Vagina (tissue), 2 donors: Measurements from ENCODE around the gene KRTAP4-9. TPM values are rescaled to one million over a fixed set of nuclear protein-coding genes. Genes with fewer than 3 reads are reported as not detected.
"Not testable (repeated sequence)": the region's sequence is repeated elsewhere in the genome, so short reads cannot be mapped to it uniquely, and the experiment has no call there.

Experiments used
- DNase-seq, 2 donors: peaks; one replicate each; pipeline ENCODE4 v3.0.0-alpha.2; 2017; ENCODE audit errors: extremely low spot score in 2 of 2
- H3K27ac ChIP-seq: fragments of 200-600 bp; sonication (generic); one replicate; pipeline ENCODE4 v1.5.1; 2019
- H3K27me3 ChIP-seq: fragments of 200-600 bp; sonication (generic); one replicate; pipeline ENCODE4 v1.5.1; 2019
- H3K36me3 ChIP-seq, 2 donors: fragments of 200-600 bp; sonication (generic); one replicate each; pipeline ENCODE4 v1.5.1; 2017 to 2019
- H3K4me1 ChIP-seq: fragments of 200-600 bp; sonication (generic); one replicate; pipeline ENCODE4 v1.5.1; 2019
- H3K4me3 ChIP-seq, 2 donors: fragments of 200-600 bp; sonication (generic); 1 replicate in 1 of 2; 2 replicates in 1 of 2; pipeline ENCODE4 v1.5.1; 2016 to 2019
- H3K9me3 ChIP-seq: fragments of 200-600 bp; sonication (generic); one replicate; pipeline ENCODE4 v1.5.1; 2019
- CTCF ChIP-seq, 3 experiments: fragments of 450-650 bp in 2 of 3; fragments of 200-600 bp in 1 of 3; sonication (generic) in 1 of 3; IDR thresholded peaks; one replicate each; pipeline ENCODE4 v1.5.1; 2017 to 2019; ENCODE audit warnings: antibody characterized with exemption in 3 of 3, mild to moderate bottlenecking in 2 of 3, moderate library complexity in 2 of 3
- POLR2A ChIP-seq, 2 donors: fragments of 450-650 bp; IDR thresholded peaks; one replicate each; pipeline ENCODE4 v1.6.1; 2017; ENCODE audit warnings: antibody characterized with exemption in 2 of 2, mild to moderate bottlenecking in 2 of 2, moderate library complexity in 2 of 2
- POLR2AphosphoS5 ChIP-seq, 2 donors: sonication (generic); formaldehyde crosslinking; IDR thresholded peaks; one replicate each; pipeline ENCODE4 v1.9.0; 2017; ENCODE audit warnings: antibody characterized with exemption in 2 of 2, mild to moderate bottlenecking in 2 of 2, low read depth in 1 of 2; ENCODE audit not compliant: insufficient read depth in 1 of 2
- intact Hi-C: fragments of 100-400 bp; cut with DNase I; formaldehyde crosslinking; loops from one replicate; pipeline ENCODE4 v1.15.1; 2023
- total RNA-seq: library from RNA; depleted of rRNA; stranded (reverse); fragments of >200 nt; gene quantifications from one replicate; pipeline ENCODE4 v1.2.3, GENCODE V29; 2016

KRTAP4-9 gene
- total RNA-seq, 1 donor from 2014 or later = not detected

- no peaks in the 10 kb centered on the region for H3K9me3 ChIP-seq
- no peaks in the 10 kb centered on the region for H3K4me1 ChIP-seq
- no peaks in the 10 kb centered on the region for H3K27me3 ChIP-seq
- no peaks in the 10 kb centered on the region for H3K36me3 ChIP-seq
- TF ChIP-seq POLR2A (IDR thresholded peaks at IDR 0.05) = no peak
- H3K27ac ChIP-seq = no peak within 1 kb of the TSS
- H3K4me3 ChIP-seq = no peak within 1 kb of the TSS
- intact Hi-C loops = no loop called here
- DNase-seq = no peak
Observed at GRCh38 chr17:41101586-41102259, 3.5 kb upstream of the KRTAP4-9 start, which contains the start of gene KRTAP4-16. KRTAP4-16 (minus strand) TSS chr17:41102209; CDS start chr17:41102209, 0 bp downstream.

GRCh38 chr17:41103896-41104295, 1.3 kb upstream of the KRTAP4-9 start:
- no peak for DNase-seq
- H3K9me3 ChIP-seq = no peaks in the 10 kb centered on the region
- TF ChIP-seq POLR2AphosphoS5 (IDR thresholded peaks at IDR 0.05; ENCODE audit: insufficient read depth in 1 of 2, low read depth in 1 of 2) (no peak), POLR2A (IDR thresholded peaks at IDR 0.05) (no peak), CTCF (IDR thresholded peaks at IDR 0.05) (no peak)
- H3K4me3 ChIP-seq = no peak overlapping the region
- no peaks in the 10 kb centered on the region for H3K27me3 ChIP-seq
- intact Hi-C loops = no loop called here
- no peaks in the 10 kb centered on the region for H3K4me1 ChIP-seq
- H3K36me3 ChIP-seq = no peaks in the 10 kb centered on the region
- no peak overlapping the region for H3K27ac ChIP-seq

GRCh38 chr17:41104386-41105038, 677 bp upstream of the KRTAP4-9 start:
- H3K27me3 ChIP-seq, H3K4me1 ChIP-seq, H3K9me3 ChIP-seq, H3K4me3 ChIP-seq, H3K36me3 ChIP-seq, H3K27ac ChIP-seq, intact Hi-C loops, DNase-seq: not testable (repeated sequence)

- no peak for TF ChIP-seq POLR2A (IDR thresholded peaks at IDR 0.05)
- TF ChIP-seq CTCF (IDR thresholded peaks at IDR 0.05) = no peak
- no peak for TF ChIP-seq POLR2AphosphoS5 (IDR thresholded peaks at IDR 0.05; ENCODE audit: insufficient read depth in 1 of 2, low read depth in 1 of 2)
- H3K4me1 ChIP-seq = no peaks in the 10 kb centered on the region
- no peaks in the 10 kb centered on the region for H3K27me3 ChIP-seq
- H3K27ac ChIP-seq = no peak overlapping the region
- H3K4me3 ChIP-seq = no peak overlapping the region
- no peaks in the 10 kb centered on the region for H3K36me3 ChIP-seq
- no peak for DNase-seq
- intact Hi-C loops = no loop called here
- H3K9me3 ChIP-seq = no peaks in the 10 kb centered on the region
Observed at GRCh38 chr17:41107941-41108450, 2.8 kb downstream of the KRTAP4-9 start.

- DNase-seq, H3K36me3 ChIP-seq, H3K27me3 ChIP-seq, H3K4me1 ChIP-seq, intact Hi-C loops, H3K27ac ChIP-seq, H3K4me3 ChIP-seq, H3K9me3 ChIP-seq: not testable (repeated sequence)
Observed at GRCh38 chr17:41108728-41109386, 3.7 kb downstream of the KRTAP4-9 start.

- intact Hi-C loops = no loop called here
- Histone ChIP-seq H3K4me3 (no peak overlapping the region), H3K4me1 (no peaks in the 10 kb centered on the region), H3K9me3 (no peaks in the 10 kb centered on the region), H3K27me3 (no peaks in the 10 kb centered on the region), H3K36me3 (no peaks in the 10 kb centered on the region), H3K27ac (no peak overlapping the region)
- TF ChIP-seq POLR2AphosphoS5 (IDR thresholded peaks at IDR 0.05; ENCODE audit: insufficient read depth in 1 of 2, low read depth in 1 of 2) = no peak
- TF ChIP-seq POLR2A (IDR thresholded peaks at IDR 0.05) = no peak
- no peak for TF ChIP-seq CTCF (IDR thresholded peaks at IDR 0.05)
- DNase-seq = no peak
Observed at GRCh38 chr17:41111151-41111885, 6.1 kb downstream of the KRTAP4-9 start.
